ENCODE measurements around the gene ERCC6L2.
A peak's percentile ranks its signal among the peaks of the same experiment; 100 is the strongest.

The ERCC6L2 gene

GRCh38 chr9:95875305-95876137 lies at the start of gene ERCC6L2:
ERCC6L2 (plus strand) TSS chr9:95875691; CDS start chr9:95876039, 348 bp downstream.
- peak; percentile 96 for DNase-seq

- no peak for DNase-seq
Observed at GRCh38 chr9:95826183-95826838, 49.2 kb upstream of the ERCC6L2 start.

- DNase-seq = no peak
Observed at GRCh38 chr9:95830768-95831167, 44.7 kb upstream of the ERCC6L2 start.

- no peak for DNase-seq
Observed at GRCh38 chr9:95831810-95832209, 43.7 kb upstream of the ERCC6L2 start.

GRCh38 chr9:95833546-95834178 lies 41.8 kb upstream of the ERCC6L2 start:
- no peak for DNase-seq

GRCh38 chr9:95834281-95834907 lies 41.1 kb upstream of the ERCC6L2 start:
- no peak for DNase-seq

GRCh38 chr9:95835393-95835792 lies 40.1 kb upstream of the ERCC6L2 start:
- no peak for DNase-seq

- DNase-seq = no peak
Observed at GRCh38 chr9:95836072-95836471, 39.4 kb upstream of the ERCC6L2 start.

GRCh38 chr9:95839012-95839411 lies 36.5 kb upstream of the ERCC6L2 start:
- DNase-seq = no peak

- DNase-seq = no peak
Observed at GRCh38 chr9:95840074-95840473, 35.4 kb upstream of the ERCC6L2 start.

- DNase-seq = no peak
Observed at GRCh38 chr9:95841377-95841776, 34.1 kb upstream of the ERCC6L2 start.

GRCh38 chr9:95845751-95846150 lies 29.7 kb upstream of the ERCC6L2 start:
- no peak for DNase-seq

GRCh38 chr9:95848764-95849163 lies 26.7 kb upstream of the ERCC6L2 start:
- no peak for DNase-seq

- DNase-seq = peak; percentile 20
Observed at GRCh38 chr9:95852059-95853032, 23.1 kb upstream of the ERCC6L2 start.

- no peak for DNase-seq
Observed at GRCh38 chr9:95854386-95855020, 21.0 kb upstream of the ERCC6L2 start.

GRCh38 chr9:95855961-95856360 lies 19.5 kb upstream of the ERCC6L2 start:
- DNase-seq = no peak

- DNase-seq = no peak
Observed at GRCh38 chr9:95857124-95857523, 18.4 kb upstream of the ERCC6L2 start.

GRCh38 chr9:95857896-95858295 lies 17.6 kb upstream of the ERCC6L2 start:
- DNase-seq = no peak

- DNase-seq = no peak
Observed at GRCh38 chr9:95862343-95862742, 13.1 kb upstream of the ERCC6L2 start.

GRCh38 chr9:95864852-95865580 lies 10.5 kb upstream of the ERCC6L2 start:
- DNase-seq = no peak

GRCh38 chr9:95870352-95870751 lies 5.1 kb upstream of the ERCC6L2 start:
- DNase-seq = no peak
